BLaER1 treated with 17β-estradiol and CSF1 and Interleukin-3, amounts not matched to agents 10 nM and 100 nM (cell line): ENCODE data around the gene CSNK1A1.

ENCODE experiments used
- H3K27ac ChIP-seq, 11 experiments: shearing (Covaris generic); formaldehyde crosslinking; 2 replicates each; pipeline ENCODE4 v1.8.1; 2022
- H3K27me3 ChIP-seq, 11 experiments: shearing (Covaris generic); formaldehyde crosslinking; 2 replicates each; pipeline ENCODE4 v1.8.1; 2022
- H3K36me3 ChIP-seq, 11 experiments: shearing (Covaris generic); formaldehyde crosslinking; 2 replicates each; pipeline ENCODE4 v1.8.1; 2022
- H3K4me1 ChIP-seq, 10 experiments: shearing (Covaris generic); formaldehyde crosslinking; 2 replicates each; pipeline ENCODE4 v1.8.1; 2022
- H3K4me2 ChIP-seq, 11 experiments: shearing (Covaris generic); formaldehyde crosslinking; 2 replicates each; pipeline ENCODE4 v1.8.1; 2022
- H3K4me3 ChIP-seq, 10 experiments: shearing (Covaris generic); formaldehyde crosslinking; 2 replicates each; pipeline ENCODE4 v1.8.1; 2022
- H3K9ac ChIP-seq, 11 experiments: shearing (Covaris generic); formaldehyde crosslinking; 2 replicates each; pipeline ENCODE4 v1.8.1; 2022
- H3K9me3 ChIP-seq, 11 experiments: shearing (Covaris generic); formaldehyde crosslinking; replicated peaks in 1 of 11; 2 replicates each; pipeline ENCODE4 v1.8.1; 2022
- H4K20me1 ChIP-seq, 11 experiments: shearing (Covaris generic); formaldehyde crosslinking; 2 replicates each; pipeline ENCODE4 v1.8.1; 2022
- Cebpa-rat ChIP-seq, 11 experiments: shearing (Covaris generic); IDR thresholded peaks; 2 replicates each; pipeline ENCODE4 v1.8.1; 2022

Gene CSNK1A1

DNA sequence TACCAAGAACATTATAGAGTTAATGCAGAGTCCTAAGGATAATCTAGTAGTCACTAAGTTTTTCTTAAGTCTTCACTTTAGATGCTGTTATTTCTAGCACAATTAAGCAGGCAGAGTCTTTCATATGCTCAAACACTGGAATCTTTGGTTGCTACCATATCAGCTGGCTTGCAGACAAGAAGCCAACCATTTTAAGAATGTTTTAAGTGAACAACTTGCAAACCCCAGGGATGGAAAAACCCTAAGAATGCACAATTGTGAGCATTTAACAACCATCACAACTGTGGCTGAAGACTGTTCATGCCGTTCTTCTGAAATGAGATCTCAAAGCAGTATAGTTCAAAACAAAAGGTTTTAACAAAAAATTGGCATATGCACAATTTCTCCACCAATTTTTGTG lies 55.1 kb downstream of the CSNK1A1 start:
- Histone ChIP-seq H3K27ac (no peak overlapping the region), H3K4me3 (no peak overlapping the region), H3K36me3 (peaks cover 81 to 92% (median 87%) of the 10 kb centered on the region in 11 experiments)

DNA sequence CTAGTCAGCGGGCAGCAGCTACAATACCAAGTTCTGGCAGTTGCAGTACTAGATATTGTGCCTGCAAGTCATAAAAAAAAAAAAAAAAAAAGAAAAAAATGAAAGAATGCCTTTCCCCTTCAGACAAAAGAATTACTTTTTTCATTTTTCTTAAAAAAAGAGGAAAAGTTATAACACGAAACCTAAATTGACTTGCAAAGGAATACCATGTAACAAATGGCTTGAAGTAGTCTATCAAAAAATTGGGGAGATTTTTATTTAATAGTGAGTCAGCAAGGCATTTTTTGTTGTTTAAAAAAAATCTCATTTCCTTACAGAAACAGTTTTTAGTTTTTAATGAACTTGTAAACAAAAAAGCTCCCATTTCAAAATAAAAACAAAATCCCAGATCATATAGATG lies 55.6 kb downstream of the CSNK1A1 start:
- 0 out of 20 replicates have a peak, but pooled peaks cover 0 to 1% (median 0%) of the 10 kb centered on the region in 10 experiments for H3K4me1 ChIP-seq
- H3K4me2 ChIP-seq: no peak overlapping the region
- H3K9me3 ChIP-seq: no peaks in the 10 kb centered on the region
- H3K36me3 ChIP-seq: peaks cover 76 to 87% (median 82%) of the 10 kb centered on the region in 11 experiments
- no peak overlapping the region for H3K27ac ChIP-seq
- TF ChIP-seq Cebpa-rat (IDR thresholded peaks at IDR 0.05): no peak
- H3K27me3 ChIP-seq: no peaks in the 10 kb centered on the region
- H4K20me1 ChIP-seq: peaks cover 0 to 53% (median 9%) of the 10 kb centered on the region in 11 experiments; a peak in 10 of 22 replicates
- H3K4me3 ChIP-seq: no peak overlapping the region
- H3K9ac ChIP-seq: no peak overlapping the region

More for the DNA sequence above, 55.1 kb downstream of the CSNK1A1 start:
- Histone ChIP-seq H3K27me3 (no peaks in the 10 kb centered on the region), H3K4me1 (no peaks in the 10 kb centered on the region), H4K20me1 (peaks cover 0 to 58% (median 12%) of the 10 kb centered on the region in 11 experiments; a peak in 11 of 22 replicates), H3K4me2 (no peak overlapping the region), H3K9me3 (no peaks in the 10 kb centered on the region), H3K9ac (no peak overlapping the region)
- no peak for TF ChIP-seq Cebpa-rat (IDR thresholded peaks at IDR 0.05)

GRCh38 chr5:149493316-149493715 lies 57.9 kb downstream of the CSNK1A1 start:
- Histone ChIP-seq H3K9me3 (no peaks in the 10 kb centered on the region), H3K27me3 (no peaks in the 10 kb centered on the region), H3K27ac (no peak overlapping the region), H3K9ac (no peak overlapping the region), H3K4me1 (peaks cover 0 to 14% (median 0%) of the 10 kb centered on the region in 10 experiments; a peak in 2 of 20 replicates), H4K20me1 (peaks cover 0 to 35% (median 9%) of the 10 kb centered on the region in 11 experiments; a peak in 9 of 22 replicates), H3K36me3 (peaks cover 54 to 63% (median 60%) of the 10 kb centered on the region in 11 experiments), H3K4me2 (no peak overlapping the region), H3K4me3 (no peak overlapping the region)
- no peak for TF ChIP-seq Cebpa-rat (IDR thresholded peaks at IDR 0.05)

DNA sequence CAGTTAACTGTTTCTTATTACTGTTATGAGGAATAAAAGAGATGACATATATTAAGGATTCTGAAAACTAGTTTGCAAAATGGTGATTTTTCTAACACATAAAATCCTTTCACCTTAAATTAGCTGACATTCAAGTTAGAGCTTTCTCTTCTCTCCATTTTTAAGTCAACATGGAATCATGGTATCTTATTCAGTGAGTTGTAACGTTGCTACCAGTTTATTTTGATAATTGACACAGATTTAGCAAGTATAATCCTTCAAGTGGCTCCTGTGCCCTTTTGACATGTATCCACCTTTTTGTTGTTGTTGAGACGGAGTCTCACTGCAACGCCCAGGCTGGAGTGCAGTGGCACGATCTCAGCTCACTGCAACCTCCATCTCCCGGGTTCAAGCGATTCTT lies 58.5 kb downstream of the CSNK1A1 start:
- no peak for TF ChIP-seq Cebpa-rat (IDR thresholded peaks at IDR 0.05)
- no peak overlapping the region for H3K9ac ChIP-seq
- no peak overlapping the region for H3K4me3 ChIP-seq
- H3K4me2 ChIP-seq: no peak overlapping the region
- H4K20me1 ChIP-seq: peaks cover 0 to 30% (median 6%) of the 10 kb centered on the region in 11 experiments; a peak in 9 of 22 replicates
- H3K4me1 ChIP-seq: peaks cover 0 to 14% (median 0%) of the 10 kb centered on the region in 10 experiments; a peak in 2 of 20 replicates
- H3K36me3 ChIP-seq: peaks cover 49 to 58% (median 54%) of the 10 kb centered on the region in 11 experiments
- H3K27me3 ChIP-seq: no peaks in the 10 kb centered on the region
- H3K27ac ChIP-seq: no peak overlapping the region
- no peaks in the 10 kb centered on the region for H3K9me3 ChIP-seq

- Histone ChIP-seq H3K4me2 (no peak overlapping the region), H3K4me3 (no peak overlapping the region), H3K9ac (no peak overlapping the region), H4K20me1 (peaks cover 0 to 12% (median 0%) of the 10 kb centered on the region in 11 experiments; a peak in 4 of 22 replicates), H3K9me3 (no peaks in the 10 kb centered on the region), H3K27ac (no peak overlapping the region), H3K36me3 (peaks cover 30 to 39% (median 35%) of the 10 kb centered on the region in 11 experiments), H3K4me1 (peaks cover 0 to 14% (median 0%) of the 10 kb centered on the region in 10 experiments; a peak in 2 of 20 replicates), H3K27me3 (no peaks in the 10 kb centered on the region)
- TF ChIP-seq Cebpa-rat (IDR thresholded peaks at IDR 0.05): no peak
These were observed 60.4 kb downstream of the CSNK1A1 start for GRCh38 chr5:149490599-149491485.

GRCh38 chr5:149489605-149490037 lies 61.6 kb downstream of the CSNK1A1 start:
- Histone ChIP-seq H3K9me3 (no peaks in the 10 kb centered on the region), H3K27ac (no peak overlapping the region)

GRCh38 chr5:149488645-149489306 lies 62.5 kb downstream of the CSNK1A1 start:
- Histone ChIP-seq H3K4me1 (peaks cover 0 to 20% (median 0%) of the 10 kb centered on the region in 10 experiments; a peak in 3 of 20 replicates), H3K27ac (no peak overlapping the region), H3K9me3 (no peaks in the 10 kb centered on the region), H3K4me3 (no peak overlapping the region), H3K36me3 (peaks cover 9 to 18% (median 15%) of the 10 kb centered on the region in 11 experiments; a peak in 20 of 22 replicates), H3K27me3 (no peaks in the 10 kb centered on the region), H4K20me1 (peaks cover 0 to 6% (median 0%) of the 10 kb centered on the region in 11 experiments; a peak in 3 of 22 replicates), H3K4me2 (no peak overlapping the region), H3K9ac (no peak overlapping the region)
- no peak for TF ChIP-seq Cebpa-rat (IDR thresholded peaks at IDR 0.05)

More at GRCh38 chr5:149489605-149490037, 61.6 kb downstream of the CSNK1A1 start:
- peaks cover 0 to 6% (median 0%) of the 10 kb centered on the region in 11 experiments; a peak in 4 of 22 replicates for H4K20me1 ChIP-seq
- no peak for TF ChIP-seq Cebpa-rat (IDR thresholded peaks at IDR 0.05)
- H3K27me3 ChIP-seq: no peaks in the 10 kb centered on the region
- no peak overlapping the region for H3K9ac ChIP-seq
- peaks cover 18 to 26% (median 23%) of the 10 kb centered on the region in 11 experiments; a peak in 21 of 22 replicates for H3K36me3 ChIP-seq
- H3K4me1 ChIP-seq: peaks cover 0 to 20% (median 0%) of the 10 kb centered on the region in 10 experiments; a peak in 3 of 20 replicates
- no peak overlapping the region for H3K4me2 ChIP-seq
- no peak overlapping the region for H3K4me3 ChIP-seq

DNA sequence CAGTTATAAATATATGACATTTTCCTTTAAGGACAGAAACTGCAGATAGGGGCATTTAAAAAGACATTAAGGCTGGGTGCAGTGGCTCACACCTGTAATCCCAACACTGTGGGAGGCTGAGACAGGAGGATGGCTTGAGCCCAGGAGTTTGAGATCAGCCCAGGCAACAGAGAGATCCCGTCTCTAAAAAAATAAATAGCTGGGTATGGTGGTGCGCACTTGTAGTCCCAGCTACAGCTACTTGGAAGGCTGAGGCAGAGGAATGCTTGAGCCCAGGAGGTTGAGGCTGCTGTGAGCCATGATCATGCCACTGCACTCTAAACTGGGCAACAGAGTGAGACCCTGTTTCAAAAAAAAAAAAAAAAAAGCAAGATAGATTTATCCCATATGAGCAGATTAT lies 63.6 kb downstream of the CSNK1A1 start:
- H3K4me2 ChIP-seq: no peak overlapping the region
- no peak overlapping the region for H3K4me3 ChIP-seq
- H3K27me3 ChIP-seq: no peaks in the 10 kb centered on the region
- H3K4me1 ChIP-seq: peaks cover 0 to 20% (median 0%) of the 10 kb centered on the region in 10 experiments; a peak in 3 of 20 replicates
- peaks cover 0 to 7% (median 4%) of the 10 kb centered on the region in 11 experiments; a peak in 5 of 22 replicates for H3K36me3 ChIP-seq
- H3K9me3 ChIP-seq: no peaks in the 10 kb centered on the region
- H3K9ac ChIP-seq: no peak overlapping the region
- TF ChIP-seq Cebpa-rat (IDR thresholded peaks at IDR 0.05): no peak
- H3K27ac ChIP-seq: no peak overlapping the region
- peaks cover 0 to 6% (median 0%) of the 10 kb centered on the region in 11 experiments; a peak in 3 of 22 replicates for H4K20me1 ChIP-seq
